ENCODE results near the gene NCAPD3.

DNA sequence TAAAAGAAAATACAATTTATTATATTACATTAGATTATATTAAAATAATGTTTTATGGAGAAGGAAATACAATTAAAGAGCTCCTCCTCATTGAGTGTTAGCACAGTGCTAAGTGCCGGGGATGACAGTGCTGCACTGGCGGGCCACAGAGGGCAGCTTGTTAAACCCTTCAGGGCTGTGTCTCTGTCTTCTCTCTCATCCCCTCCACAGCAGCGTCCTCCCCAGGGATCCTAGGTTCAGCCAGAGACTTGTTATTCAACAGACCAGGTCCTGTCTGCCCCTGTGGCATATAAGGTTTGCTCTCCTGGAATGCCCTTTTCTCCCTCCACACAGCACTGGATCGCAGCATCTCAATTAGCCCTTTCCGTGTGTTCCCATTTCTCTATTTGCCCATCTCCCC lies 15.2 kb upstream of the NCAPD3 start:
- TF ChIP-seq POLR2A (IDR thresholded peaks at IDR 0.05), result no peak
- TF ChIP-seq, protein P1, sequence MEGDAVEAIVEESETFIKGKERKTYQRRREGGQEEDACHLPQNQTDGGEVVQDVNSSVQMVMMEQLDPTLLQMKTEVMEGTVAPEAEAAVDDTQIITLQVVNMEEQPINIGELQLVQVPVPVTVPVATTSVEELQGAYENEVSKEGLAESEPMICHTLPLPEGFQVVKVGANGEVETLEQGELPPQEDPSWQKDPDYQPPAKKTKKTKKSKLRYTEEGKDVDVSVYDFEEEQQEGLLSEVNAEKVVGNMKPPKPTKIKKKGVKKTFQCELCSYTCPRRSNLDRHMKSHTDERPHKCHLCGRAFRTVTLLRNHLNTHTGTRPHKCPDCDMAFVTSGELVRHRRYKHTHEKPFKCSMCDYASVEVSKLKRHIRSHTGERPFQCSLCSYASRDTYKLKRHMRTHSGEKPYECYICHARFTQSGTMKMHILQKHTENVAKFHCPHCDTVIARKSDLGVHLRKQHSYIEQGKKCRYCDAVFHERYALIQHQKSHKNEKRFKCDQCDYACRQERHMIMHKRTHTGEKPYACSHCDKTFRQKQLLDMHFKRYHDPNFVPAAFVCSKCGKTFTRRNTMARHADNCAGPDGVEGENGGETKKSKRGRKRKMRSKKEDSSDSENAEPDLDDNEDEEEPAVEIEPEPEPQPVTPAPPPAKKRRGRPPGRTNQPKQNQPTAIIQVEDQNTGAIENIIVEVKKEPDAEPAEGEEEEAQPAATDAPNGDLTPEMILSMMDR (IDR thresholded peaks at IDR 0.05), result no peak
- TF ChIP-seq EP300 (IDR thresholded peaks at IDR 0.05), result no peak

Measured in ovary (tissue), 3 donors.